HCT116 (cell line): Measurements from ENCODE around the gene NCOA6. TPM values are rescaled to one million over a fixed set of nuclear protein-coding genes. Genes with fewer than 3 reads are reported as not detected.

Source experiments
- ATAC-seq: fragments of 200-7000 bp; cut with Tn5 transposase; 2 replicates; pipeline ENCODE4 v1.9.1; 2020; ENCODE audit warnings: mild to moderate bottlenecking, moderate library complexity
- BruUV-seq: library from RNA; stranded (reverse); fragments of 400-500 nt; replicated peaks from 2 replicates; lab custom pipeline; 2021; lab: Mats Ljungman, UMichigan
- CTCF ChIA-PET: fragments of 300-600 bp; sonication (Branson Sonifier 250); formaldehyde crosslinking; loops from one replicate; lab custom pipeline; 2021; ENCODE audit warnings: antibody characterized with exemption; lab: Charles Lee
- POLR2A ChIA-PET: fragments of 300-600, 350-600 bp; sonication (Branson Sonifier 250); formaldehyde crosslinking; loops from one replicate; lab custom pipeline; 2021; ENCODE audit warnings: antibody characterized with exemption; lab: Charles Lee
- RAD21 ChIA-PET, 2 experiments: fragments of 300-600 bp; sonication (Branson Sonifier 250); formaldehyde crosslinking; loops; one replicate each; lab custom pipeline; 2023; ENCODE audit warnings: low total read pairs in 2 of 2; ENCODE audit not compliant: uncharacterized antibody in 2 of 2, unreplicated experiment in 2 of 2, low non-redundant PET in 1 of 2; lab: Charles Lee
- DNase-seq: peaks from one replicate; pipeline ENCODE4 v3.0.0-alpha.2; 2010; ENCODE audit warnings: low read depth, low spot score
- H2AFZ ChIP-seq: fragments of 200-600 bp; shearing (Covaris generic), sonication (generic); 2 replicates; pipeline ENCODE4 v1.6.1; 2017; ENCODE audit warnings: low read depth, mixed run types, mixed read lengths, antibody characterized with exemption, low read length; ENCODE audit not compliant: poor library complexity, severe bottlenecking
- H3K27ac ChIP-seq: 2 replicates; pipeline ENCODE4 v1.5.1; 2012; ENCODE audit warnings: low read depth, low read length
- H3K27me3 ChIP-seq: fragments of 200-600 bp; sonication (generic); 2 replicates; pipeline ENCODE4 v1.6.1; 2016; ENCODE audit warnings: mixed run types, low read length, mixed read lengths; ENCODE audit not compliant: insufficient read depth
- H3K36me3 ChIP-seq, 2 experiments: fragments of 200-500 bp in 1 of 2; fragments of 200-600 bp in 1 of 2; sonication (Bioruptor generic) in 1 of 2; sonication (generic) in 1 of 2; 2 replicates each; pipeline versions ENCODE4 v1.5.1 to v1.6.1; 2014 to 2016; ENCODE audit warnings: low read length in 2 of 2, inconsistent platforms in 1 of 2, mixed read lengths in 1 of 2, mixed run types in 1 of 2; ENCODE audit not compliant: insufficient read depth in 2 of 2, control insufficient read depth in 1 of 2
- H3K4me1 ChIP-seq, 2 experiments: fragments of 200-600 bp in 1 of 2; sonication (generic) in 1 of 2; 2 replicates each; pipeline versions ENCODE4 v1.5.1 to v1.6.1; 2012 to 2017; ENCODE audit warnings: low read length in 2 of 2, inconsistent platforms in 1 of 2, mild to moderate bottlenecking in 1 of 2, mixed read lengths in 1 of 2, mixed run types in 1 of 2, moderate library complexity in 1 of 2; ENCODE audit not compliant: insufficient read depth in 2 of 2, control insufficient read depth in 1 of 2
- H3K4me2 ChIP-seq: fragments of 200-600 bp; sonication (generic); 2 replicates; pipeline ENCODE4 v1.6.1; 2017; ENCODE audit warnings: mixed run types, low read length, mixed read lengths
- H3K4me3 ChIP-seq, 2 experiments: fragments of 200-600 bp in 1 of 2; sonication (generic) in 1 of 2; replicated peaks in 1 of 2; 2 replicates each; pipeline ENCODE4 v1.5.1; 2011 to 2016; ENCODE audit warnings: low read length in 2 of 2, control low read depth in 1 of 2, low read depth in 1 of 2, mild to moderate bottlenecking in 1 of 2, mixed read lengths in 1 of 2, mixed run types in 1 of 2
- H3K79me2 ChIP-seq: fragments of 200-600 bp; sonication (generic); 2 replicates; pipeline ENCODE4 v1.6.1; 2017; ENCODE audit warnings: mild to moderate bottlenecking, mixed run types, low read length, moderate library complexity, mixed read lengths; ENCODE audit not compliant: insufficient read depth
- H3K9ac ChIP-seq: fragments of 200-600 bp; sonication (generic); 2 replicates; pipeline ENCODE4 v1.6.1; 2016; ENCODE audit warnings: low read length, mixed read lengths
- H3K9me2 ChIP-seq: fragments of 200-600 bp; sonication (generic), shearing (Covaris generic); 2 replicates; pipeline ENCODE4 v1.6.1; 2017; ENCODE audit warnings: mixed run types, mild to moderate bottlenecking, moderate library complexity; ENCODE audit not compliant: insufficient read depth
- H3K9me3 ChIP-seq, 2 experiments: fragments of 200-500 bp in 1 of 2; fragments of 200-600 bp in 1 of 2; sonication (Bioruptor generic) in 1 of 2; sonication (generic) in 1 of 2; 2 replicates each; pipeline ENCODE4 v1.6.1; 2014 to 2017; ENCODE audit warnings: low read length in 2 of 2, mixed read lengths in 2 of 2, inconsistent platforms in 1 of 2, low read depth in 1 of 2, mild to moderate bottlenecking in 1 of 2, mixed run types in 1 of 2, moderate library complexity in 1 of 2; ENCODE audit not compliant: control insufficient read depth in 1 of 2, insufficient read depth in 1 of 2
- H4K20me1 ChIP-seq: fragments of 200-600 bp; sonication (generic), shearing (Covaris generic); 2 replicates; pipeline ENCODE4 v1.6.1; 2017; ENCODE audit warnings: mixed run types, mild to moderate bottlenecking, moderate library complexity; ENCODE audit not compliant: insufficient read depth
- FOSL1 ChIP-seq: IDR thresholded peaks from 2 replicates; pipeline ENCODE4 v1.6.1; 2012; ENCODE audit warnings: low read depth
- RAD21 ChIP-seq: IDR thresholded peaks from 2 replicates; pipeline ENCODE4 v1.6.1; 2012; ENCODE audit warnings: low read depth, mild to moderate bottlenecking
- SRF ChIP-seq: IDR thresholded peaks from 2 replicates; pipeline ENCODE4 v1.6.1; 2012; ENCODE audit warnings: low read depth
- intact Hi-C: fragments of 100-400 bp; cut with micrococcal nuclease; formaldehyde crosslinking; loops from 2 replicates; pipeline ENCODE4 v1.10.0; 2022
- total RNA-seq: library from RNA; stranded (reverse); gene quantifications from one replicate; pipeline ENCODE4 v1.2.1, GENCODE V29; 2021; ENCODE audit not compliant: unreplicated experiment
- TF ChIP-seq, protein P1 (sequence below), 3 experiments: fragments of 200-600 bp in 1 of 3; sonication (generic) in 1 of 3; IDR thresholded peaks in 2 of 3; conservative IDR thresholded peaks in 1 of 3; 2 replicates each; pipeline ENCODE4 v1.5.1; 2012 to 2017; ENCODE audit warnings: low read depth in 2 of 3, low read length in 2 of 3, antibody characterized with exemption in 1 of 3, borderline replicate concordance in 1 of 3, control low read depth in 1 of 3, mild to moderate bottlenecking in 1 of 3, mixed read lengths in 1 of 3, mixed run types in 1 of 3, moderate library complexity in 1 of 3; ENCODE audit not compliant: insufficient read depth in 1 of 3

NCOA6 gene
- total RNA-seq, 1 experiment from 2014 or later, result 24.8 TPM

DNA sequence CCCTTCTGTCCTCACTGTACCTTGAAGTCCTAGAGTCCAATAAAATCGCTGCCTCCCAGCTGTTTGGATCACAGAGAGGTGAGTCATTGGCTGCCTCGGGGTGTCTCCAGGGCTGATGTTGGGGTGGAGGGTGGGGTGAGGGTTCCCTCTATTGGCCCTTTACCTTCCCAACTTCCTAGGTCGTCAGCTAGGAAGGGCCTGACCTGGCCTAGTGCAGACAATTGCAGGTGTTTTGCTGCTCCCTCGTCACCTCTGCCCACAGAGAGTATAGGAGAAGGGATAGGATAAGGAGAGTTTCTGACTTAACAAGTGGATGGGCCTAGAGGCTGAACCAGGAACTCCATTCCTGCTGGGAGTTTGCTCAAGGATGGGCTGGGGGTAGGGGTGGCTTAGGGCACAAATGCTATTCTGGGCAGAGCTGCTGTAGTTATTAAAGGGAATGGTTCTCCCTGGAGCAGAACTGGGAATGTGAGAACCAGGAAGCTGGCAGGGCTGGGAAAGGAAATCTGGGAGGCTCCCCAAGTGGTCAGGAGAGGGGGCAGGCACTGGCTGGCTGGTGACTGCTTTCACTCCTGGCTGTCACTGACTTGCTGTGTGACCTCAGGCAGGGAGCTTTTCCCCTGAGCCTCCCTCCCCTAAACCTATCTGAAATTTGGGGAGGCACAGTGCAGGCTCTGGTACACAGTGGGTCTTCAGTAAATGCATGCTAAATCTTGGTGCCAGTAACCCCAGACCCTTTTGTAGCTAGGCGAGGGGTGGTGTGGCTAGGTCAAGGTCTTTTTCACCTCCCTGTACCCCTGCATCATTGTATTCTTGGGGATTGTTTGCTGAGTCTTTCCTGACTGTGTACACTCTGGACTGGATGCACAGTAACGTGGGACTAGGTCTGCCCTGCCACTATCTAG lies 119.8 kb downstream of the NCOA6 start:
- TF ChIP-seq FOSL1, result peak; percentile 31; the same call in 1 of the 2 replicates
- TF ChIP-seq, protein P1, sequence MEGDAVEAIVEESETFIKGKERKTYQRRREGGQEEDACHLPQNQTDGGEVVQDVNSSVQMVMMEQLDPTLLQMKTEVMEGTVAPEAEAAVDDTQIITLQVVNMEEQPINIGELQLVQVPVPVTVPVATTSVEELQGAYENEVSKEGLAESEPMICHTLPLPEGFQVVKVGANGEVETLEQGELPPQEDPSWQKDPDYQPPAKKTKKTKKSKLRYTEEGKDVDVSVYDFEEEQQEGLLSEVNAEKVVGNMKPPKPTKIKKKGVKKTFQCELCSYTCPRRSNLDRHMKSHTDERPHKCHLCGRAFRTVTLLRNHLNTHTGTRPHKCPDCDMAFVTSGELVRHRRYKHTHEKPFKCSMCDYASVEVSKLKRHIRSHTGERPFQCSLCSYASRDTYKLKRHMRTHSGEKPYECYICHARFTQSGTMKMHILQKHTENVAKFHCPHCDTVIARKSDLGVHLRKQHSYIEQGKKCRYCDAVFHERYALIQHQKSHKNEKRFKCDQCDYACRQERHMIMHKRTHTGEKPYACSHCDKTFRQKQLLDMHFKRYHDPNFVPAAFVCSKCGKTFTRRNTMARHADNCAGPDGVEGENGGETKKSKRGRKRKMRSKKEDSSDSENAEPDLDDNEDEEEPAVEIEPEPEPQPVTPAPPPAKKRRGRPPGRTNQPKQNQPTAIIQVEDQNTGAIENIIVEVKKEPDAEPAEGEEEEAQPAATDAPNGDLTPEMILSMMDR (IDR thresholded peaks at IDR 0.05 in 2 of 3, conservative IDR thresholded peaks at IDR 0.05 in 1 of 3; ENCODE audit: borderline replicate concordance in 1 of 3, insufficient read depth in 1 of 3, low read depth in 2 of 3, low read length in 2 of 3), result peak in 2 of 3 experiments; percentile 23 to 29; a peak in 2 of 6 replicates
- no peak for TF ChIP-seq SRF
- TF ChIP-seq RAD21, result peak; percentile 59
- ATAC-seq (no peak), DNase-seq (no peak)
- CTCF ChIA-PET, result interaction anchor here (1.5 to 1.8 kb wide), 3 partner anchors 142 to 515 kb away, joined by 4 to 5 read pairs (median 5); no protein-coding TSS in a partner anchor
- Histone ChIP-seq H3K9ac (peak overlapping the region; percentile 81), H3K27me3 (no peaks in the 10 kb centered on the region), H3K9me2 (no peaks in the 10 kb centered on the region), H3K9me3 (no peaks in the 10 kb centered on the region), H3K4me1 (peaks cover 26 to 50% of the 10 kb centered on the region in 2 experiments), H4K20me1 (no peaks in the 10 kb centered on the region), H3K4me3 (peak overlapping the region in 1 of 2 experiments; percentile 77; a peak in 1 of 4 replicates), H3K4me2 (peak overlapping the region; percentile 99), H2AFZ (no peak overlapping the region), H3K27ac (peak overlapping the region; percentile 0; the same call in 1 of the 2 replicates), H3K79me2 (no peaks in the 10 kb centered on the region), H3K36me3 (no peaks in the 10 kb centered on the region)
- RAD21 ChIA-PET, result interaction anchor here in 1 of 2 experiments (1.3 kb wide), 1 partner anchor 393 kb away, joined by 3 read pairs; no protein-coding TSS in a partner anchor
- intact Hi-C loops, result loop anchor here (5.0 kb wide), 1 partner anchor 393 kb away; no protein-coding TSS in a partner anchor
- no TSS peak for BruUV-seq
- POLR2A ChIA-PET, result interaction anchor here (0.6 to 1.2 kb wide), 2 partner anchors 154 to 200 kb away, joined by 3 read pairs; no protein-coding TSS in a partner anchor
